ENCODE results near the gene UXT. TPM values are rescaled to one million over a fixed set of nuclear protein-coding genes. Genes with fewer than 3 reads are reported as not detected.
A peak's percentile ranks its signal among the peaks of the same experiment; 100 is the strongest.

The UXT gene
- total and polyA plus RNA-seq, 2 donors: 65.8 to 133 TPM

DNA sequence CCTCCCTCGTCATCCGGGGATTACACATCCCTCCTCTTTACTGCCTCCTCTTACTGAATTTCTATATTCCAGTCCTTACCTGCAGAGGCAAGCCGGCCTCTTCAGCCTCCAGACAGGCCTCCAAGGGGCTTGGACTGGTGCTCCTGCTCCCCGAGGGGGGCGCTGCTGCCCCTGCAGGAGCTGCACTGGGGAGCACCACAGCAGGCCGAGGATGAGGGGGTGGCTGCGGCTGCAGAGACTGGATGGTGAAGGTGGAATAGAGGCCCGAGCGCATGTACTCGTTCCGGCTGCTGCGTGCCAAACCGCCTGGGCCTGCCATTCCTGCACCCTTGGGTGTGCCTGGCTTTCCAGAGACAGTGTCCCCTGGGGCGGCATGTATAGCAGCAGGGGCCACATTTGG lies 20.2 kb downstream of the UXT start:
- no peak overlapping the region for H3K4me3 ChIP-seq (ENCODE audit: low read depth, low read length)
- WGBS: 92% methylated on average over 14 of the region's 14 CpGs
- DNase-seq (ENCODE audit: extremely low spot score): no peak
- H3K27ac ChIP-seq (ENCODE audit: low read depth): no peak overlapping the region
- no peaks in the 10 kb centered on the region for H3K36me3 ChIP-seq (ENCODE audit: insufficient read depth)
- no peaks in the 10 kb centered on the region for H3K4me1 ChIP-seq (ENCODE audit: insufficient read depth)

DNA sequence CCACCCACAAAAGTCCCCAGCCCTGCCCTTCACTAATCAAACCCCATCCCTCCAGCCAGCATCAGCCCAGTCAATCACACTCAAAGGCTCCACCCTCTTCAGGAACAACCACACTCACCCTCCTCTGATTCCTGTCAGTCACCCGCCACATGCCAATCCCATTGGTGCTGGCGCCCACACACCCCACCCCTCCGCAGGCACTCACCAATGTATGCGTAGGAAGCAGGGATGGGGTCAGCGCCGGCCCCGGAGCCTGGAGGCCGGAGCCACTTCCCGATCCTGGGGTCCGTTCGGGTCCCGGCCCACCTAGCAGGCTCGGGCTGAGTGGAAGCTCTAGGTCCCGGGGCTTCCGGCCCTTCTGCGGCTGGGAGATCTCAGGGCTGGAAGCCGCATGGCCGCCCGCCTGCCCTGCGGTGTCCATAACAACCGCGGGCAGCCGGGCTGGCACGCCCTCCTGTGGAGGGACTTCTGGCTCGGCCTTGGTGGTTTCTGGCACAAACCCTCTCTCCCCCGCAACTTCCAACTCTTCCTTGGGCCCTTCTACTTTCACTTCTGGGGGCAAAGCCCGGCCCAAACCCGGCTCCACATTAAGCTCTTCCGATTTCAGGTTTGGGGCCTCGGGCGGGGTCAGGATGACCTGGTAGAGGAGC lies 21.3 kb downstream of the UXT start:
- Histone ChIP-seq H3K36me3 (ENCODE audit: insufficient read depth) (no peaks in the 10 kb centered on the region), H3K4me1 (ENCODE audit: insufficient read depth) (no peaks in the 10 kb centered on the region), H3K4me3 (ENCODE audit: low read depth, low read length) (no peak overlapping the region), H3K27ac (ENCODE audit: low read depth) (no peak overlapping the region)
- 55% methylated on average over 31 of the region's 31 CpGs for WGBS
- DNase-seq (ENCODE audit: extremely low spot score): no peak

DNA sequence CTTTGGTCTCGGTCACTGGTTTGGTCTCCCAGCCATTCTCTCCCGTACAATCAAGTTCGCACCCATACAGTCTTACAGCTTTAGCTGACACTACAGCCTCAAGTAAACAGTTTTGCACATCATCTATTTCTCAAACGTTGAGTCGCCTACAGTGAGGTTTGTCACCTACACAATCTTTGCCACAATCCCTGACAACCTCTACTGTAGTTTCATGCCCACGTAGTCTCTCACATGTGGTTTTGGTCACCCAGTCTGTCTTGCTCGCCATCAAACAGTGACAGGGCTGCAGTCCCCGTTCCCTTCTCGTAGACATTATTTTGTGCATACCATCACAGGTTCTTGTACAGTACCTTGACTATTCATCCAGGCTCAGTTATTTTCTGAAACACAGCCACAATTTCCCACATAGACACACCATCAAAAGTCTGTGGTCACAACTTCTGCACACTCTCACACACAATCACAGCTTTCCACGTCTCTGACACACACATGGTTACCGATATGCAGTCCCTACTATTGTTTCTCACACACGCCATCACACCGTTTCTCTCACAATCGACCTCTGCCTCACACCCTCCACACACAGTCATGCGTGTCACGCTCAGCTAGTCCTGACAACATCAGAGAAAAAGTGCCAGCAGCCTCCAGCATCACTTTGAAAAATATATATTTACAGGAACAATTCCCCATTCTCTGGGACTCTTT lies 24.0 kb downstream of the UXT start:
- no peaks in the 10 kb centered on the region for H3K36me3 ChIP-seq (ENCODE audit: insufficient read depth)
- DNase-seq (ENCODE audit: extremely low spot score): no peak
- no peak overlapping the region for H3K27ac ChIP-seq (ENCODE audit: low read depth)
- 86% methylated on average over 16 of the region's 16 CpGs for WGBS
- no peak overlapping the region for H3K4me3 ChIP-seq (ENCODE audit: low read depth, low read length)
- no peaks in the 10 kb centered on the region for H3K4me1 ChIP-seq (ENCODE audit: insufficient read depth)

DNA sequence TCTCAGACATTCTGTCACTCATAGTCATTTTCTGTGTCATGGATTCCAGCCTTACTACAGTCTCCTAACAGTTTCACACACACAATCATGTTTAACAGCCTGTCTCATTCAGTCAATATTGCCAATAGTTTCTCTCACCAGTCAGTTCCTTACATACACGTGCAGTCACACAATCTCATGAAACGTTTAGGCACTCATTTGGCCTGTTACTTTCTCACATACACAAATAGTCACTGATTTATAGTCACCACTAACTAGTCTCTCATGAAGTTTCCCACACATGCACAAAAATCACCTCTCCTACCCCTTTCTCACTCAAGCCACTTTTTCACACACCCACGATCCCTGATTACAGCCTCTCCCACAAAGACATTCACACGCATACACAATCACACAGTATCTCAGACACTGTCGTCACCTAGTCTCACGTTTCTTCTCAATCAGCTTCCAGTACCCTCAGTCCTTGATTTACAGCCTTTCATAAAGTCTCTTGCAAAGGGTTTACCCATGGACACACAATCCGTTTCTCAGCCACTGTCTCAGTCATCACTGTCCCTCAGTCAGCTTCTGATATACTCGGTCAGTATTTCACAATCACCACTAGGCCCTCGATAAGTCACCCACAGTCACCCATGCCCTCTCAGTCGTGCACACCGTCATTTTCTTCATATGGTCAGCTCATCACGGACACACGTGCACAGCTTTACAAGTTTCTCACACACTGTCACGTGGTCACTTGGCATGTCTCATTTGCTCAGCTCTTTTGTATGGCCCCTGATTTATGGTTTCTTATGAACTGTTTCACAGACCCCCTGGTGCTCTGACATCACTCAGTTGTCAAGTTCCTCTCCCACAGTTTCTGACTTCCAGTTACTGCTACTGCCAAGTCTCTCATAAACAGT lies 25.0 kb downstream of the UXT start:
- DNase-seq (ENCODE audit: extremely low spot score): no peak
- Histone ChIP-seq H3K4me1 (ENCODE audit: insufficient read depth) (no peaks in the 10 kb centered on the region), H3K36me3 (ENCODE audit: insufficient read depth) (no peaks in the 10 kb centered on the region), H3K4me3 (ENCODE audit: low read depth, low read length) (no peak overlapping the region), H3K27ac (ENCODE audit: low read depth) (no peak overlapping the region)
- WGBS: 66% methylated on average over 14 of the region's 14 CpGs

DNA sequence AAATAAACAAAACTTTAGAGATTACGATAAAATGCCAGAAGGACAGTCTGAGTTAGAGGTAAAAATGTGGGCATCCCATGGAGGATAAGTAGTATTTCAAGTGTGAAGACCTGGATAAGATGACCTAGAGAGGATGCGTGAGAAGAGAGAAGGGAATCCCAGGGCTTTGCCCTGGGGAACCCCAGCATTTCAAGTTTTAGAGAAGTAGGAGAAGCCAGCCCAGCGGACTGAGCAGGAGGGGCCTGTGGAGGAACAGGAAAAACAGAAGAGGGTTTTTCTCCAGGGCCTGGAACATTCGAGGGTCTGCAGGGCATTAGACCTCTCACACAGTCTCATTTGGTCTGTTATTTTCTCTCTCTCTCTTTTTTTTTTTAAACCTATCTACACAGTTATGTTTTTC lies 26.3 kb downstream of the UXT start:
- 45% methylated on average over 4 of the region's 4 CpGs for WGBS
- no peaks in the 10 kb centered on the region for H3K4me1 ChIP-seq (ENCODE audit: insufficient read depth)
- DNase-seq (ENCODE audit: extremely low spot score): no peak
- no peaks in the 10 kb centered on the region for H3K36me3 ChIP-seq (ENCODE audit: insufficient read depth)
- H3K4me3 ChIP-seq (ENCODE audit: low read depth, low read length): no peak overlapping the region
- H3K27ac ChIP-seq (ENCODE audit: low read depth): no peak overlapping the region

DNA sequence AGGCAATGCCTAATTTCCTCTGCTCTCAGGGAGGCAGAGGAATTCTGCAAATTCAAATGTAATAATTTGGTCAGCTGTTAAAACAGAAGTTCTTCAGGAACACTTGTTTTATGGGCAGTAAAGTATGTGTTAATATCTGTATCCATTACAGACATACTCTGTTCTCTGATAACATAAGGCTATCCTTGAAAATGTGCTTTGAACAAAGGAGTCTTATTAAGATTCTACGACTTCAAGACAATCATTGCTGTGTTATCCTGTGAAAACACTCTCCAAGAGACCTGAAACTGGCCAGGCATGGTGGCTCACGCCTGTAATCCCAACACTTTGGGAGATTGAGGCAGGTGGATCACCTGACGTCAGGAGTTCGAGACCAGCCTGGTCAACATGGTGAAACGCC lies 27.3 kb downstream of the UXT start:
- WGBS: 88% methylated on average over 5 of the region's 5 CpGs
- H3K4me3 ChIP-seq (ENCODE audit: low read depth, low read length): no peak overlapping the region
- no peak for DNase-seq (ENCODE audit: extremely low spot score)
- H3K27ac ChIP-seq (ENCODE audit: low read depth): no peak overlapping the region
- no peaks in the 10 kb centered on the region for H3K4me1 ChIP-seq (ENCODE audit: insufficient read depth)
- H3K36me3 ChIP-seq (ENCODE audit: insufficient read depth): no peaks in the 10 kb centered on the region

DNA sequence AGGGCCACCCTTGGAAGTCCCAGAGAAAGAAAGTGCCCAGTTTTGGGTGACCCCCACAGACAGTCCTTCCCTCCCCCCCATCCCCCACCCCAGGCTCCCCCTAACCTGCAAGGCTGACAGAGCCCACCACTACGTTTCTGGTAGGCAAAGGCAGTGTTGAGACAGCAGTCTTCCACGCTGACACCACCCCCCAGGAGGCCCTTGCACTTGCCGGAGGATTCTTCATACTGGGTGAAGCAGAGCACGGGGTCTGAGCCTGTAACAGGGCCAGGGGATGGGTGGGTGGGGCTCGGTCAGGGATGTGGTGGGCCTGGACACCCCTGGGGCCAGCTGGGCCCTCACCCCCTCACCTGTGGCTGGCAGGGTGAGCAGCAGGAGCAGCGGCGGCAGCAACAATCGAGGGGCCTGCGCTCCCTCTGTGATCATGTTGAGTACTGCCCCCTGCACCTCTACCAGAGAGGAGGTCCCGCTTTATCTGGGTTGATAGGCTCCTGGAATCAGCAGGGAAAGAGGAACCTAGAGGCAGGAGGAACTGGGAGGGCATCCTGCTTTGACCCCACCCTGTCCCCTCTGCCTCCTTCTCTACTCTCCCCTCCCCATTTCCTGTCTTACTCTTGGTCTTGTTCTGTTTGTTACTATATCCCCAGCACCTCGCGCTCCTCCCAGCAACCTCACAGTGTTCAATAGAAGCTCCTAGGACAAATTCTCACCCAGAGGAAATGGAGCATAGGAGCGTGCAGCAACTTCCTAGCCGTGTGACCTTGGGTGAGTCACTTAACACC lies 29.4 kb downstream of the UXT start, which contains the start of gene CFP:
Gene CFP (minus strand): TSS at position 512 of the 782 bp plus-strand sequence. CDS start 86 bp downstream, at position 426.
- no peak for DNase-seq (ENCODE audit: extremely low spot score)
- WGBS: 47% methylated on average over 14 of the region's 14 CpGs
- Histone ChIP-seq H3K4me3 (ENCODE audit: low read depth, low read length) (no peak within 1 kb of the TSS), H3K27ac (ENCODE audit: low read depth) (no peak within 1 kb of the TSS), H3K36me3 (ENCODE audit: insufficient read depth) (no peaks in the 10 kb centered on the region), H3K4me1 (ENCODE audit: insufficient read depth) (no peaks in the 10 kb centered on the region)

GRCh38 chrX:47628982-47629381 lies 30.0 kb downstream of the UXT start:
- H3K4me1 ChIP-seq (ENCODE audit: insufficient read depth): no peaks in the 10 kb centered on the region
- H3K27ac ChIP-seq (ENCODE audit: low read depth): no peak overlapping the region
- 90% methylated on average over 1 of the region's 1 CpG for WGBS
- H3K4me3 ChIP-seq (ENCODE audit: low read depth, low read length): no peak overlapping the region
- H3K36me3 ChIP-seq (ENCODE audit: insufficient read depth): no peaks in the 10 kb centered on the region
- no peak for DNase-seq (ENCODE audit: extremely low spot score)

DNA sequence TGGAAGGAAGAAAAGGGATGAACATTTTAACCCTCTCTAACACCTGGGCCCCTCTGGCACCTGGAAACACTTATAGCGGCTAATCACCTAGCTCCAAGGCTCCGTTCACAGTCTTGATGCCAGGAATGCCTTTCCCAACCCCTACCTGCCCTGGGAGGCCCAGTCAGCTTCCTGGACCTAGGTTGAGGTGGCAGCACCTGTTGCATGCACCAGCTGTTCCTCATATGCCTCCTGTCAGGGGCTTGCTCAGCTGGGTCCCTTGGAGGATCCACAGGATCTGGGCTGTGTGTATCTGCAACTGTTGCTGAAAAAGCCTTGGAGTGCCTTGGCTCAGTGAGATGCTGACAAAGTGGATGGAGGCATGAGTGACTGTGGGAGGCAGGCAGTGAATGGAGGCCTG lies 33.6 kb downstream of the UXT start:
- no peaks in the 10 kb centered on the region for H3K4me1 ChIP-seq (ENCODE audit: insufficient read depth)
- no peaks in the 10 kb centered on the region for H3K36me3 ChIP-seq (ENCODE audit: insufficient read depth)
- 93% methylated on average over 2 of the region's 2 CpGs for WGBS

DNA sequence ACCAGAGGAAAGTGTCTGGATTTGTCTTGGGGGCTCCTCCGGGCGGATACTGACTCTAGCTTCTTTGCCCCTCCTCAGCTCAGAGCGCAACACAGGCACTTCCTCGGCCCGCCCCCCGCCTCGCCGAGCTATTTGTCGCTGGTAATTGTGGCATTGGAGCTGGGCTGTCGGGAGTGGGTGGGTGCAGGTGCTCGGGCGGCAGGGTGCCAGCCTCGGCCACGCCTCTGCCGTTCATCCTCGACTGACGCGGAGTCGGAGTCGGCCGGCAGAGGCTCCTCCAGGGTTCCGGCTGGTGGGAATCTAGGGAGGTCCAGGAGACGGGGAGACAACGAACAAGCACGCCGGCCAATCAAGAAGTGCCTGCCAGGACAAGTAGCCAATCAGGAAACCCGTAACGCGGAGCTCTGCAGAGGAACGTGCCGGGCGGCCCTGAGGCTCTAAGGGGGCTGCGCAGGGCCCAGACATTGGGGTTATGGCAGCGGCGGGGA lies 35.4 kb downstream of the UXT start:
- Histone ChIP-seq H3K36me3 (ENCODE audit: insufficient read depth) (no peaks in the 10 kb centered on the region), H3K4me1 (ENCODE audit: insufficient read depth) (no peaks in the 10 kb centered on the region), H3K27ac (ENCODE audit: low read depth) (no peak overlapping the region), H3K4me3 (ENCODE audit: low read depth, low read length) (no peak overlapping the region)
- peak; percentile 51 for DNase-seq (ENCODE audit: extremely low spot score)
- under 1% methylated on average over 35 of the region's 35 CpGs for WGBS

More for the DNA sequence above, 33.6 kb downstream of the UXT start:
- Histone ChIP-seq H3K4me3 (ENCODE audit: low read depth, low read length) (no peak overlapping the region), H3K27ac (ENCODE audit: low read depth) (no peak overlapping the region)
- no peak for DNase-seq (ENCODE audit: extremely low spot score)

- Histone ChIP-seq H3K27ac (ENCODE audit: low read depth) (no peak overlapping the region), H3K36me3 (ENCODE audit: insufficient read depth) (no peaks in the 10 kb centered on the region), H3K4me3 (ENCODE audit: low read depth, low read length) (no peak overlapping the region), H3K4me1 (ENCODE audit: insufficient read depth) (no peaks in the 10 kb centered on the region)
- 85% methylated on average over 6 of the region's 6 CpGs for WGBS
- DNase-seq (ENCODE audit: extremely low spot score): no peak
Observed at GRCh38 chrX:47621851-47622250, 37.1 kb downstream of the UXT start.

DNA sequence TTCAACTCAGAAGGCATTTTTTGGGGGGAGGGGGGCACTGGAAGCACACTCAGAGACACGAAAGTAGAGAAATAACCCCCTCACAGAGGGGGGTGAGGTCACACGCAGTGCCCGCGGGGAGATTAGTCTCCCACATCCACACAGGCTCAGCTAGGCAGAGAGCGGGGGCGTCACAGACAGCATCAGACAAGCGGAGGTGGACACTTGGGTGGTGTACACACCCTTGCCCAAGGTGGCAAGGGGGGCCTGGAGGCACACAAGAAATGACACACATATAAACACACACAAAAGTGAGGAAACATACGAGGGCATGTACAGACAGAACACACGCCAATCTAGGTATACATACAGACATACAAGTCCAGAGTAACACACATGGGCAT lies 38.7 kb downstream of the UXT start:
- no peaks in the 10 kb centered on the region for H3K36me3 ChIP-seq (ENCODE audit: insufficient read depth)
- 52% methylated on average over 9 of the region's 9 CpGs for WGBS
- DNase-seq (ENCODE audit: extremely low spot score): no peak
- no peak overlapping the region for H3K4me3 ChIP-seq (ENCODE audit: low read depth, low read length)
- no peaks in the 10 kb centered on the region for H3K4me1 ChIP-seq (ENCODE audit: insufficient read depth)
- no peak overlapping the region for H3K27ac ChIP-seq (ENCODE audit: low read depth)

Measured in urinary bladder (tissue), 4 donors.